GM18519 (cell line): ENCODE measurements around the gene MAB21L4.

Experiments used
- ATAC-seq: cut with Tn5 transposase; IDR thresholded peaks from one replicate; pipeline ENCODE4 v1.9.1; 2021; ENCODE audit warnings: mild to moderate bottlenecking, moderate library complexity; ENCODE audit not compliant: unreplicated experiment, low FRiP score

MAB21L4 gene

DNA sequence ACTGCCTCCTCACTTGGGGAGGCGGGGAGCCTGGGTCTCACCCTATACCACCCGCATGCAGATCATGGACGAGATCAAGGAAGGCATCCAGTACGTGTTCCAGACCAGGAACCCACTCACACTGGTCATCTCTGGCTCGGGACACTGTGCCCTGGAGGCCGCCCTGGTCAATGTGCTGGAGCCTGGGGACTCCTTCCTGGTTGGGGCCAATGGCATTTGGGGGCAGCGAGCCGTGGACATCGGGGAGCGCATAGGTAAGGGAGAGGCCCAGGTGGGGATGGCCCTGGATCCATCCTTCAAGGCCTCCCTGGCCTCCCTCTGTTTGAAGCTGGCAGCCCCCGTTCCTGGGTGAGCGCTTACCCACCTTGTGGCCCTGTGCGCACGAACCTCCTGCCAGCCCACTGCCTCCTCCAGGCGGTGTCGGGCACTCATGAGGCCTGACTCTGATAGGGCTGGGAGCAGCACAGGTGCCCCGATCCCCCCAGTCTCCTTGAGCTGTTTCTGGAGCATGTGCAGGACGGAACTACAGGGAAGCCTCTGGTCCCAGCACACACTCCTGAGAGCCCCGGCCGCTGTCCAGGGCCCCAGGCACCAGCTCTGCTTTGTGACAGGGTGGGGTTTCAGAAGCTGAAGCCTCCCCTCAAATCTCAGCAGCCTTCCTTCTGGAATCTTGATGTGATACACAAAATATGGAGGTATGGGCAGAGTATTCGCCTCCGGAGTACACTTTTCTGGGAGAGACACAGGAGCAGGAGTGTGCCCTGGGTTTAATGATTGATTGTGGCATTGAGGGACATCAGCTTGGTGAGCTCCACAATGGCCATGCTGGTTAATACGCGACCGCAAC lies 26.6 kb downstream of the MAB21L4 start:
- ATAC-seq: no peak

DNA sequence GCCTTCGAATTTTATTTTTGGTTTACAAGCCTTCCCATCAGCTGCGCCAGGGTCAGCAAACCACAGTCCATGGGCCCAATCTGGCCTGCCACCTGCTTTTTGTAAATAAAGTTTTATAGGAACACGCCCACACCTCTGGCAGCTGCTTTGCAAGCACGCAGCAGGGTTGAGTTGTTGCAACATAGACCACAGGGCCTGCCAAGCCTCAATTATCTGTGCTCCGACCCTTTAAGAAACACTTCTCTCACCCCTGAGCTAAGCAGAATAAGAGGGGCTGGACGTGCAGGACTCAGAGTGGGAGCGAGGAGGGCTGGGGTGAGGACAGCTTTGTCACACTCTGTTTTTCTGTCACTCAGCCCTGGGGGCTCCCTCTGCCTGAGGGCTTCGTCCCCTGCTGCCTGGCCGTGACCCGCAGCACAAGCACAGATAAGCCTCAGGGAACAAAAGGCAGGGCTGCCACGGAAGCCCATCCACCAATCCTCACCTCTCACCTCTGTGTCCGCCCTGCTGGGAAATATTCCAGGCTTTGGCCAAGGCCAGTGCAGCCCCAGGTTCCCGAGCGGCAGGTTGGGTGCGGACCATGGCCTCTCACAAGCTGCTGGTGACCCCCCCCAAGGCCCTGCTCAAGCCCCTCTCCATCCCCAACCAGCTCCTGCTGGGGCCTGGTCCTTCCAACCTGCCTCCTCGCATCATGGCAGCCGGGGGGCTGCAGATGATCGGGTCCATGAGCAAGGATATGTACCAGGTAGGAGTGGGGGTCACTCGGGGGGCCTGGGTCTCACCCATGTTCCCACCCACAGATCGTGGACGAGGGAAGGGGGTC lies 27.5 kb downstream of the MAB21L4 start, which contains the start of gene AGXT:
Gene AGXT (plus strand): TSS at position 539 of the 823 bp plus-strand sequence. CDS start 42 bp downstream, at position 581.
- ATAC-seq: no peak

DNA sequence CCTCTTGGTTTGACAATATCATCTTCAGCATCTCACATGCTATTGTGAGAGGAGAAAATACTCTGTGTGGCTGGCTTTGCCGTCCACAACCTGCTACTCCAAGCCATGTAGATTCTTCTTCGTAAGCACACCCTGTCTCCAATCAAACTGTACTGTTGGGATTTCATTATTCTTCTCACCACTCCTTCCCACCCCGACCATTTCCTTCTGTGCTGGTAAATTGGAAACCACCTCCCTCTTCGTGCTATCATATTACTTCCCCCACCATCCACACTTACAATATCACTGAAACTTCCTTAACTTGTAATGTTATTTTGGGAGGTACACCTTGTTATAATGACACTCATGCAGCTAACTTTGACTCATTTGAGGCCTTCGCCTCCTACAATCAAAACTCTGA lies 30.6 kb downstream of the MAB21L4 start:
- no peak for ATAC-seq

DNA sequence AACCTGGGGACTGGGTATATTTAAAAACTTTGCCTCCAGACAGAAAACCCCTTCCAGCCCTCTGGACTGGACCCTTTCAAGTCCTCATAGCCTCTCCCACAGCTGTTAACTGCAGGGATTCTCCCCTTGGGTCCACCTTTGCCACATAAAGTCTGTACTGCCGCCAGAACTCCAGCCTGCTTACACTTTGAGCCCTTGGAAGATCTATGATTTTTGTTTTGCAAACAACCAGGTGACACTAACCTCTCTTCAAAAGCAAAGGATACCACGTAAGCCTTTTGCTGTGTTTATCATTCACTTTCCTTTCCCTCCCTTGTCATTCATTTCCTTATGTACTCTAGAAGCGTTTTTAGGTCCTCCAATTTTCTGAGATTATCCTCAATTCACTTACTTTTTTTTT lies 31.5 kb downstream of the MAB21L4 start:
- no peak for ATAC-seq

DNA sequence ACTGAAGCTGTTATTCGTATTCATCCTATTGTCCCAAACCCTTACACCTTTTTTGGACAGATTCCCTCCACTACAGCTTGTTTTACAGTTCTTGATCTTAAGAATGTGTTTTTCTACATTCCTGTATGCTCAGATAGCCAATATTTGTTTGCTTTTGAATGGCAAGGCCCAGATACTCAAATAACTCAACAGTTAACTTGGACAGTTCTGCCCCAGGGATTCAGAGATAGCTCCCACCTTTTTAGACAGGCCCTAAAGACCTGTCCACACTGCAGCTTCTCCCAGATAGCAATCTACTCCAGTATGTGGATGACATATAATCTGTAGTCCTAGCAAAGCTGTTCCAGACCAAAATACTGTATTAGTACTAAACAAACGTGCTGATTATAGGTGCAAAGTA lies 34.4 kb downstream of the MAB21L4 start:
- ATAC-seq: no peak

DNA sequence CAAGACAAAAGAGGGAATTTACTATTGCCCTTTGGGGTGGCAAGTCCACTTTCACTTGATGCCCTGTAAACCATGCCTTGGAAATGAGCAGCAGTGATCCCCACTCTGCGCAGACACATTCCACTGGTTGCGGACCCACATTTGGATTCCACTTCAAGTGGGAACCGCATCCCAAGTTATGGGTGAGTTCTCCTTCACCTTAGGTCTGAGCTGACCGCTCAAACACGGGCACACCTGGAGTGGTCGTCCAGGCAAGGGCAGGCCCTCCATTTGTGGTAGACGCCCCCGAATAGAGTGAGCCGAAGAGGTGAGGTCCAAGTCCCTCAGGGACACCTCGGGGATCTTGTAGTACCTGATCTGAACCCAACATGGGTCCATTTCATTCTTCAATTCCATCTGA lies 37.1 kb downstream of the MAB21L4 start:
- no peak for ATAC-seq

DNA sequence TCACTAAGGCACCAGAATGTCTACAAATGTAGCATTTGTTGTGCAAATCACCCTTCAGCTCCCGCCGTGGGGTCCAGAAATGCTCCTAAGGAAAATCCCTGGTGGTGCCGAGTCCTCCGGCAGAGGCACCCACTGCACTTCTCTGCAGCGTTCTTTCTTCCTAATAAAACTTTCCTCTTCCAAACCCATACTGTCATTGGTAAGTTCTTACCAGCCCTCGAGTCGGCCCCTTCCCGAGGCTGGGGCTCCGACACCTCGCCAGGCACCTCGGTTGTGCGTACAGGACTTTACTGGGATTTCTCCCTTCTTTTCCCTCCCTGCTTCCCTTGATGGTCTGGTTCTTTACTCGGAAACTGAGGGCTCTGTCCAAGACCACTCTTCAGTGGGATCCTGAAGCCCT lies 37.6 kb downstream of the MAB21L4 start:
- ATAC-seq: no peak

DNA sequence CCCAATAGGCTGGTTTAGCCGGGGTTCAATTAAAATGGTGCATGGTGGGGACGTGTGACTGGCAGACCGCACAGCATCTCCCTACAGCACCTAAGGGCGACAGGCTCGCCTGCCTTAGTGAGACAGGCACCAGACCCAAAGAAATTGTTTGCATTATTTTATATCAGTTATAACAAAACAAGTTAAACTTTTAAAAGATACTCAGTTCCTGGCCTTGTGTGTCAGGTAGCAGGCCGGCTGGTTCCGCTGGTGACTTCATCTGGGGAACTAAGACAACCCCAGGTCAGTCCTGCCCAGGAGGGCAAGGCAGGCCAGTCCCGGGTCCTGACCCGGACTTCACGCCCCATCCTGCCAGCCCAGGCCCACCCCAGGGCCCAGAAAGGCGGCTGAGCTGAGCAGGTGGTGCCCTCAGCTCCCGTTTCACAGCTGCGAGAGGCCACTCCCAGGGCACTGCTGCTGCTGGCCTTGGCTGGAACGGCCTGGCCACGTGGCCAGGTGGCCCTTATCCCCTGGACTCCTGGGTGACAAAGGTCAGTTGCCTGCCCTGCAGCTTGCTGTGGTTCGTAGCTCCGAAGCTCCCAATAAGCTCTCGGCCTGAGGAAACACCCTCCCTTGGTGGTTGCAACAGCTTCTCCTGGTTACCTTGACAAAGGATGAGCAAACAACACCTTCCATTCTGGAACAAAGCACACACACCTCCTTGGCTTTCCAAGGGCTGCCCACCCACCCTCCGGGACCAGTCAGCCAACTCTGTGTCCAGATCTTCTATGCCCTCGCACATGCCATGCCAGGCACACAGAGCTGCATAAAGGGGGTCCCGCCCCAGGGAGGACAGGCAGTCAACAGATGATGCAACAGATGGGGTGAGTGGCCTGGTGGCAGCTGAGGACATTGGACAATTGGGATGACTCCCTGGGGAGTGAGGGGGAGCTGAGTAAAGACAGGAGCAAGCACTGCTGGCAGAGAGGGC lies 38.6 kb downstream of the MAB21L4 start:
- no peak for ATAC-seq

DNA sequence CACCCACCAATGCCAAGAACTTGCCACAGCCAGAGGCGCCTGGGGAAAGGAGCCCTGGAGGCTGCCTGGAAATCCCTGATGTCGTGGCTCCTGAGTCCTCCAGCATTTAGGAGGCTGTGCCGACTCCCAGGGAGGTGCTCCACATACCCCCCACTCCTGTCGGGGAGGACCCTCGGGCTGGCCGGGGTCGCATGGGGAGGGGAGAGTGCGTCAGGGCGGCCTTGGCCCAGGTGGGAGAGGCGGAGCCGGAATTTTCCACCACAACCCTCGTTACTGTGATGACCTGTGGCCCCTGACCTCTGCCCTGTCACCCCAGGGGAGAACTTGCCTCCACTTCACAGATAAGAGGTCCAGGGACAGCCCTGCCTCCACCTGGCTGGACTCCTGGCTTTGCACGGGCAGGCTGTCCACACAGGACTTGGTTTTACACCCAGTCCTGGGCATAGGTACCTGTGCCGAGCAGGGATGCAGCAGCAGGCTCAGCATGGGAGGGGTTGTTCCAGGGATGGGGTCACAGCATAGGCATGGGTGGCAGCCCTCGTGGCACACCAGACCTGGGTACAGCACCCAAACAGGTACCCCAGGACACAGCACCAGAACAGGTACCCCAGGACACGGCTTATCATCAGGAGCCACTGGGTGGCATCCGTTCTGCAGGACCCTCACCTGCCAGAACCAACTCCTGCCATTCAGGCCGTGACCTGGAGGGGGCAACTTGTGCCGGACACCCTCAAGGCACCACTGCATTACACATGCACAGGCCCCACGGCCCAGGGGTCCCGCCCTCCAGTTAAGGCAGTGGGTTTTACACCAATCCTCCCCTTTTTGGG lies 39.6 kb downstream of the MAB21L4 start:
- ATAC-seq: no peak

DNA sequence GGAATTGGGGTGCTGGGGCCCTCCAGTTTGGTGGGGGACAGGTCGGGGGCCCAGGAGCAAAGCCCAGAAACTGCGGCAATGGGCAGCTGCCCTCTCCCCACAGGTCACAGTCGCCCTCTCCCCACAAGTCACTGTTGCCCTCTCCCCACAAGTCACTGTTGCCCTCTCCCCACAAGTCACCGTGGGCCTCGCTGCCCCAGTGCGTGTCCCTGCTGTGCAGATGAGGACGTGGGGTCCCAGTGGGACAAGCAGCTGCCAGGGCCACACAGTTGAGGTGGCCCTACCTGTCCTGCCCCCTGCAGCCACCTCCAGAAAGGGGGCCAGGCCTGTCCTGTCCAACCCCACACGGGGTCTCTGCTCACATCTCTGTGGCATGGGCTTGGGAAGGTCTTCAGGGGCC lies 40.3 kb downstream of the MAB21L4 start:
- ATAC-seq: no peak

DNA sequence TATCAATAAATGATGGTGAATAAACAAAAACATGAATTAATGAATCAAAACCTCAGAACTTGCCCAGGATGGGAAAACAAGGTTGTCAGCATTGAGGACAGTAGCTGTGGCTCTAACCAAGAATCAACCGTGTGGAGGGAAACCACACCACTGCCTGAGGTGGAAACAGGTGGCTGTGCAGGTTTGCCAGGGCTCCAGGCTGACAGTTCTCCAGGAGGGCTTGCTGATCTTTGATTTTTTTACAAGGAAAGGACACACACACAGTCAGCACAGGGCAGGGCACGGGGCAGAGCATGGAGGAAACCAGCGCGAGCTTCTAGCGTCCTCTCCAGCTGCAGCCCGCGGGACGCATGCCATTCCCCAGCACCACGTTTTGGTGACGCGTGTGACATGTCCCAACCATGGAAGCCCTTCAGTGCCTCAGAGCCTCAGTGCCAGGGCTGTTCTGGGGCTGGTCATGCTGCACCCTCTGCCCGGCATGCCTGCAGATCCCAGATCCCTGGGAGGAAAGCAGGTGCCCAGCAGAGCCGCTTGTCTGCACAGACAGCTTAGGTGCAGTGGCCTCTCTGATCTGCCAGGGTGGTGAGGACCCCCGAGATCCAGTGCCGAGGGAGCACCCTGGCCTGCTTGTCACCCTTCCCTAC lies 43.2 kb downstream of the MAB21L4 start:
- ATAC-seq: no peak

DNA sequence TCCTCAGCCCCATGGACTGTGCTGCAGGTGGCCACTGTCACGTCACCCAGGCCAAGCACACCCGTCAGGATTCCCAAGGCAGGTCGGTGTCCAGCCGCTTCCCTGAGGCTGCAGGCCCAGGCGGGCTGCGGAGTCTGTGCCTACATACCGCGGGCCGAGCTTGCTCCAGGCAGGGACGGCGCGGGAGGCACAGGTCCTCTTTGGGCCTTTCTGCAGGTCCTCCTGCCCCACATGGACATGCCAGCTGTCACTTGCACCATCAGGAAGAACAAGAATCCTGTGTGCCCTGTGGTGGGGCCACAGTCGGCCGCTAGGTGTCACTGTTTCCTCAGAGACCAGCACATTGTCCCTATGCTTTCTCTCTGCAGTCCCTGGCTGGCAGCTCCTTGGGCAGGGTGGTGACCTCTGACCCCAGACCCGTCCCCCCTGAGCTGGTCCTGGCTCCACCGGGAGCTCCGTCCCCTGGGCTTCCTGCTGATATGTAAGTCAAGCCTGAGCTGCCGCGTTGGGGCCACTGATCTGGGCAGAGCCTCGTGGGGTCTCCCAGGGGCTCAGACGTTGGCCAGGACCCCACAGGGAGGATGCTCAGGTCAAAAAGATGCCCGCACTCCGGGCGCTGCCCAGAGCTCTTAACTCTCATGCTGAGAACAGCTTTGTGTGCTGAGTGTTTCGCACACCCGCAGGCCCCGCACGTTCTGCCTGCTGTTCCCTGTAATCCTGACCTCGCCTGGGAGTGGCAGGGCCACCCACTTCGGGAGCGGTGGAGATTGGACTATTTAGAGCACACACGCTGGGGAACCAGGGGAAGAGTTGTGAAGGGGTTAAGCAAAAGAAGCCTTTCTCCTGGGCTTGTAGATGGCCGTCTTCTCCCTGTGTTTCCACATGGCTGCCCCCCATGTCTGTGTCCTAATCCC lies 44.6 kb downstream of the MAB21L4 start:
- no peak for ATAC-seq

DNA sequence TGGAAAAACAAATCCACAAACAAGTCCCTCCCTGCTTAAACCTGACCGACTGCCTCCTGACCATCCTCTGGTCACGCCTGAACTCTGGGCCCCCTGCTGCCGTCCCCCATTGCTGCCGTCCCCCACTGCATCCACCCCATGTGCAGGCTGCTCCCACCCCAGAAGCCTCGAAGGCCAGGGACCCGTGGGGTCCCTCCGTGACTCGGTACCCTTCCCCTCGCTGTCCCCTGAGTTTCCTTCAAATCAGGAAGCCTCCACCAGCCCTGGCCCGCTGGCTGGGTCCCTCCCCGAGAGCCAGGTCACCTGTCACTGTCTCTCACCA lies 45.2 kb downstream of the MAB21L4 start:
- no peak for ATAC-seq

DNA sequence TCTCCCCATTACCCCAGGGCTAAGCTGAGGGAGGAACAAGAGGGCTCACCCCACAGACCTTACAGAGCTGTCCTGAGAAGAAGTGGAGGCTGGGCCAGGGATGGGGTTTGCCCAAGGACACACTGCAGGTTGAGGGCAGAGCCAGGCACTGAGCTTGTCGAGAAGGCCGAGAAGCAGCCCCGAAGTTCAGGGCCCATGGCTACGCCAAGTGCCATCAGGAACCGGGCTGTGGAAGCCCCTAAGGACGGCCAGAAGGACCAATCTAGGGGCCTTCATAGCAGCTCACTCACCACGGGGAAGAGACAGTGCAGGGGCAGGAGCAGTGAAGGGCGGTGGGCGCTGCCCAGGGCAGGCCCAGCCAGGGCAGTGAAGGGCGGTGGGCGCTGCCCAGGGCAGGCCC lies 45.9 kb downstream of the MAB21L4 start:
- ATAC-seq: no peak

DNA sequence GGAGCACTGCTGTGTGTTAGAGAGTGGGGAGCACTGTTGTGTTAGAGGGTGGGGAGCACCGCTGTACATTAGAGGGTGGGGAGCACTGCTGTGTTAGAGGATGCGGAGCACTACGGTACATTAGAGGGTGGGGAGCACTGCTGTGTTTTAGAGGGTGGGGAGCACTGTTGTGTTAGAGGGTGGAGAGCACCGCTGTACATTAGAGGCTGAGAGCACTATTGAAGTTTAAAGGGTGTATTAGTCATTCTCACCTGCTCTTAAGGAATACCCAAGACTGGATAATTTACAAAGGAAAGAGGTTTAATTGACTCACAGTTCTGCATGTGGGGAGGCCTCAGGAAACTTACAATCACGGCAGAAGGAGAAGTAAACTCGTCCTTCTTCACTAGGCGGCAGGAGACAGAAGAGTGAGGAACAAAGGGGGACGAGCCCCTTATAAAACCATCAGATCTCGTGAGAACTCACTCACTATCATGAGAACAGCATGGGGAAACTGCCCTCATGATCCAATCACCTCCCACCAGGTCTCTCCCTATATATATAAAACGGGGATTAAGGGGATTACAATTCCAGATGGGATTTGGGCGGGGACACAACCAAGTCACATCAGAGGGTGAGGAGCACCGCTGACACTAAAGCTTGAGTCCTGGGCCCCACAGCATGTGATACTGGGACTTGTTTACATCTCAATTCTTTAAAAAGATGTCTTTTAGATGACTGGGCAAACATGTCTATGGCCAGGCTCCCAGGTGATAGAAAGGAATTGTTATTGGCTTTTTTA lies 46.9 kb downstream of the MAB21L4 start:
- ATAC-seq: no peak

DNA sequence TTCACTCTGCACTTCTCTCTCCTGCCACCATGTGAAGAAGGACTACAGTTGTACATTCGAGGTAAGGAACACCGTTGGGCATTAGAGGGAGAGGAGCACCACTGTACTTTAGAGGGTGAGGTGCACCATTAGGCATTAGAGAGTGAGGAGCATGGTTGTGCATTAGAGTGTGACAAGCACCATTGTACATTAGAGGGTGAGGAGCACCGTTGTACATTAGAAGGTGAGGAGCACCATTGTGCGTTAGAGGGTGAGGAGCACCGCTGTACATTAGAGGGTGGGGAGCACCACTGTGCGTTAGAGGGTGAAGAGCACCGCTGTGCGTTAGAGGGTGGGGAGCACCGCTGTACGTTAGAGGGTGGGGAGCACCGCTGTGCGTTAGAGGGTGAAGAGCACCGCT lies 48.1 kb downstream of the MAB21L4 start:
- ATAC-seq: no peak

DNA sequence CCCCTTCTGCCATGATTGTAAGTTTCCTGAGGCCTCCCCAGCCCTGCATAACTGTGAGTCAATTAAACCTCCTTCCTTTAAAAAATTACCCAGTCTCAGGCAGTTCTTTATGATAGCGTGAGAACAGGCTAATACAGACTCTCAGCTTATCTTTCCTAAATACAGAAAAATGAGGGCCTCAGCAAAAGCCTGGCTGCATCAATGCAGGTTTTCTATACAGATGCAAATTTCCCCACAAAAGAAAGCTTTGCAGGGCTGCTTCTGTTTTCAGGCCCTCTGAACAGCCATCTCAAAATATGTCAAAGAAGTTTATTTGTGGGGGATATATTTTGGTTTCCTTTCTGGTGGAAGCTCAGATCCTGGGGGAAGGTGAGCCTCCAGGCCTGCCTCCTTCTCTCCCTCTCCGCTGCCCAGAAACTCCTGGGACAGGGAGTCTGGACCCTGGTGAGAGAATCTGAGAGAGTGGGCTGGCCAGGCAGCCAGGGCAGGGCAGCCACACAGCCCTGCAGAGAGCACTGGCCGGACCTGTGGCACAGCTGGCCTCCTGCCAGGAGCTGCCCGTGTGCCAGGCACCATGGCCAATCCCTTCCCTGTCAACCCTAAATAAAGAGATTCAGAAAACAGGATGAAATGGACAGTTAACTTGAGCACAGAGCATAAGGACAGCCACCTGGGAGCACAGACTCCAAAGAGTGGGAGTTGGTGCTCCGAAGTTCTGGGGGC lies 48.9 kb downstream of the MAB21L4 start:
- no peak for ATAC-seq
